ENCODE results near the gene FIS1.
"Not testable (repeated sequence)": the region's sequence is repeated elsewhere in the genome, so short reads cannot be mapped to it uniquely, and the experiment has no call there.

Gene FIS1

DNA sequence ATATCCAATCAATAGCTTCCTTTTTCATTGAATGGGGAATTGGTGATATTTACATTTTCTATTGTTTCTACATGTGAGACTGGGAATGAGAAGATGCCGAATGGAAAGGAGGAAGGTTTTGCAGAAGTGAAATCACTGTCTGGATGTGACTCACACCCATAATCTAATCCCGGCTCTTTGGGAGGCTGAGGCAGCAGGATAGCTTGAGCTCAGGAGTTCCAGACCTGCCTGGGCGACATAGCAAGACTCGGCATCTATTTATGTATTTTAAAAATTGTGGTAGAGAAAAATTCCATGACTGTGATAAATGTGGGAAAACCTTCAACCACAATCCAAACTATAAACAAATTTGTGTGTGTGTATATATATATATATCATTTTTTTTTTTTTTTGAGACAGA is 10.9 kb upstream of the FIS1 start:
- DNase-seq, result no peak

DNA sequence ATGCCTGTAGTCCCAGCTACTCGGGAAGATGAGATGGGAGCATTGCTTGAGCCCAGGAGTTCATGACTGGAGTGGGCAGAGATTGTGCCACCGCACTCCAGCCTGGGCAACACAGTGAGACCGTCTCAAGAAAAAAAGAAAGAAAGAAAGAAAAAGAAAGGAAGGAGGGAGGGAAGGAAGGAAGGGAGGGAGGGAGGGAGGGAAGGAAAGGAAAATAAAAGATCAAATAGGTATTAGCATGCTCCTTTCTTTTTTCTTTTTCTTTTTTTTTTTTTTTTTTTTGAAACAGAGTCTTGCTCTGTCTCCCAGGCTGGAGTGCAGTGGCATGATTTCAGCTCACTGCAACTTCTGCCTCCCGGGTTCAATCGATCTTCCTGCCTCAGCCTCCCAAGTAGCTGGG is 8.3 kb upstream of the FIS1 start:
- not testable (repeated sequence) for DNase-seq

DNA sequence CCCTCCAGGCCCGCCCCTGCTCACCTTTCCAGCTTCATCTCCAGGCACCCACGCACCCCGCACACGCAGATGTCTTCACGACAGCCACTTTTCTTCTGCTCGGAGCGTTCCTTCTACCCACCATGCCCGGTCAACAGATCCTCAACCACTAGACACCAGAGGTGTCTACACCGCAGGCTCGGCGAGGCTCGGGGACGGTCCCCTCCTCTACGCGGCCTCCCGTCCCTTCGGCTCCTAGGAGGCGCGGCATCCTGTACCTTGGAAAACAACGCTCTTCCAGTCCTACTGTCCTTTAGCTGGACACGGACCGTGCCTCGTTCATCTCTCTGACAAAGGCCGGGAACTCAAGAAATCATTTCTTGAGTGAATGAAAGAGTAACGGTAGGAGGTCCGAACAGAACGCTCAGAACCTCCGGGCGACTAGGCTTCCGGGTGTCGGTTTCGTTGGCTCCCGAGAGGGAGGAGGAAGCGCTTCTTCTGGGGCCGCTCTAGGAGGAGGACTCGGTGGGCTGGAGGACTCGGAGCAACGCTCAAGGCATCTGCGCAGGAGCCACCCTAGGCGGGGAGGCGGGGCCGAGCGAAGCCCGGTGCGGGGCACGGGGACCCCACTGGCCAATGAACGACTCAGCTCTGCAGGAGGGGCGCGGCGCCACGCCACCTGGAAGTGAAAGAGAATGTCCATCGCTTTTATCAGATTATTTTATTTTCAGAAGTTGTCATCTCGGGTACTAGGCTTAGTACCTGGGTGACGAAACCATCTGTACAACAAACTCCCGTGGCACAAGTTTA is 7.2 kb upstream of the FIS1 start:
- DNase-seq, result peak; percentile 92

DNA sequence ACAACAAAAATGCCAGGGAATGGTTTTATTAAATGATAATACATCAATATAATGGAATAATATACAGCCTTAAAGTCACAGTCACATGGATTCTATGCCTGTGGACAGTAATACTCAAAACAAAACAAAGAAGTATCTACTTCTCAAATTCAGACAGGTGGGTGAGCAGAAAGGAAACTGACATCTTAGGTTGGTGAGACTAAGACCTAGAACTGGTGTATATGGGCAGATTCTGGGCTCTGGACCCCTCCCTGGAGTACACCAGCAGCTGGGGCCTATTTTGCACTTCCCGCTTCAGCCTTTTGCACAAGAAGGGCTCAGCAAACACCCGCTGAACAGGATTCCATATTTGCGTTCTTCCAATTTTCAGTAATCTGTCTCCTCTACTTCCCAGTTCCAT is 5.4 kb upstream of the FIS1 start:
- no peak for DNase-seq

DNA sequence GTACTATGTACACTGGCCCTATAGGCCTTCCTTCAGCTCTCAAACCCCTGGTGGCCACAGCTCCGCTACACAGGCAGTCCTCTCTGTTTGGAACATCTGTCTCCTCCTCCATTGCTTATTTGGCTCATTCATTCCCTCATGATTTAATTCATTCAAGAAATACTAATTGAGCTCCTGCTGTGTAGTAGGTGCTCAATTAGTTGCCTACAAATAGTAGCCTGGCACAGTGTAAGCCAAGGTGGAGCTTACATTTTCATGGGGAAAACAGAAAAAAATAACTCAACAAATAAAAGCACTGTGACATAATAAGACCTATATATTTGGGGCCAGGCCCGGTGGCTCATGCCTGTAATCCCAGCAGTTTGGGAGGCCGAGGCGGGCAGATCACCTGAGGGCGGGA is 3.4 kb upstream of the FIS1 start:
- no peak for DNase-seq

DNA sequence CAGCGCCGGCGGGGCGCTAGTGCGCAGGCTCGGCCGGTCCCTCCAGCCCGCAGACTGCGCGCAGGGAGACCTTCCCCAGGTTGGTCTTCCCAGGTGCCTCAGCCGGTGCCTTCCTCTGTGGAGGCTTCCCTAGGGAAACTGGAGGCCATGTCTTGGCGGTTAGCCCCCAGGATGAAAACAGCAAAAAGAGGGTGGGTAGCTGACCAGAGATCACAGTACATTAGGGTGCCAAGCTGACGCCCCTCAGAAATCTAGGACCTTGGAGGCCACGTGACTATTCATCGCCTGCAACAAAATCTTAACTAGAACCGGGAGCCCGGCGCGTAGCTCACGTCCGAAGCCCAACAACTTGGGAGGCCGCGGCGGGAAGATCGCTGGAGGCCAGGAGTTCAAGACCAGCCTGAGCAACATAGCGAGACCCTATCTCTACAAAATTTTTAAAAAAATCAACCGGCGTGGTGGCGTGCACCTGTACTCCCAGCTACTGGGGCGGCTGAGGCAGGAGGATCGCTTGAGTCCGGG is 327 bp upstream of the FIS1 start:
- DNase-seq, result no peak

DNA sequence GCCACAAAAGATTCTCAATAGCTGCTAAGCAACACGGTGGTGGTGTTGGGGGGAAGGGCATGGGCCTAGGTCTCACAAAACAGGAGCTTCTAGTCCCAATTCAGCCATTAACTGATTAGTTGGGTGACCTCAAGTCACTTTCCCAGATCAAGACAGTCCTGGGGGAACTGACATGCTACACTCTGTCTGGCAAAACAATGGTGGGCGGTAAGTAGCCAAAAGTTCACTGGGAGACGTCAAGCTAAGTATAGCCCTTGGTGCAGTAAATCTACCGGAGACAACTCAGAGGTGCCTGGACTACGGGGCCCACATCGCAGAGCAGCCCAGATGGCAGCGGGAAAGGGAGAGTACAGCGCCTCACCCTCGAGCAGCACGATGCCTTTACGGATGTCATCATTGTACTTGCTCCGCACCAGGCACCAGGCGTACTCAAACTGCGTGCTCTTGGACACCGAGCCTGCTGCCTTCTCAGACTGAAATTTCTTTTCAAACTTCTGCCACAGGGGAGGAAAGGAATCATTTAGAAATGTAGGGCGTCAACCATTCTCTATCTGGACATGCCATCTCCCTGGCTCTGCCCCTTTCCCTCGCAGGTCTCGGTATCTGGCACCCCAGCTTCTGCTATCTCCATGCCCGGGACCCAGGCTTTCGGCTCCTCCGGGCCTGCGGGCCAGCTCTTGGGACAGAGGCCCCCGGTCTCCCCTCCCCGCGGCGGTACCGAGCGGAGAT is 1.1 kb downstream of the FIS1 start:
- no peak for DNase-seq

DNA sequence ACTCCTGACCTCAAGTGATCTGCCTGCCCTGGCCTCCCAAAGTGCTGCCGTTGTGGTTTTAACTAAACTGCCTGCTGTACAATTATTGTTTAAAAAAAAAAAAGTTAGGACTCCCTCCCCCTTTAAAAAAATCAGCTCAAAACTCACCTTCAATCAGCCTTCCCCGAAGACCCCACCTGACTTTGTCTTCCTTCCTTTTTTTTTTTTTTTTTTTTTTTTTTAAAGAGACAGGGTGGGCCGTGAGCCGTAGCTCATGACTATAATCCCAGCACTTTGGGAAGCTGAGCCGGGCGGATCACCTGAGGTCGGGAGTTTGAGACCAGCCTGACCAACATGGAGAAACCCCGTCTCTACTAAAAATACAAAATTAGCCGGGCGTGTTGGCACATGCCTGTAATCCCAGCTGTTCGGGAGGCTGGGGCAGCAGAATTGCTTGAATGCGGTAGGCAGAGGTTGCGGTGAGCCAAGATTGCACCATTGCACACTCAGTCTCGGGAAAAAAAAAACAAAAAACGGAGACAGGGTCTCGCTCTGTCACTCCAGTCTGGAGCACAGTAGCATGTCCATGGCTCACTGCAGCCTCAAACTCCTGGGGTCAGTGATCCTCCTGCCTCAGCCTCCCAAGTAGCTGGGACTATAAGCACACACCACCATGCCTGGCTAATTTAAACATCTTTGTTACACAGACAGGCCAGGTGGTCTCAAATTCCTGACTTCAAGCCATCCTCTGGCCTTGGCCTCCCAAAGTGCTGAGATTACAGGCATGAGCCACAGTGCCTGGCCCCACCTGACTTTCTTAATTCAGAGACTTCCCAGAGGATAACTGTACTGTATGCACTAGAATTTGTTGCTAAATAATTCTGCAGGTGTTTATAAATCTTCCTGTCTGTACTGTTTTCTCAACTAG is 3.2 kb downstream of the FIS1 start:
- no peak for DNase-seq

DNA sequence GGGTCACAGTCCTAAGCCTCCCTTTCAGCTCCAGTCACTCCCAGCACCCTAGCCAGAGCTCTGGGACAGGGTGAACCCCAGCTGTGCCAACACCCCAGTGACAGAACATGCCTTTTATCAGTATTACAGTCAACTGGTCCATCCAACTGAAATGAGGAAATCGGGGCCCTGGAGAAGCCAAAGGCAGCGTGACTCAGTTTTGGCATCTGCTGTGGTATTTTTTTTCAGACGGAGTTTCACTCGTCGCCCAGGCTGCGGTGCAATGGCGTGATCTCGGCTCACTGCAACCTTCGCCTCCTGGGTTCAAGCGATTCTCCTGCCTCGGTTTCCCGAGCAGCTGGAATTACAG is 3.9 kb downstream of the FIS1 start:
- no peak for DNase-seq

DNA sequence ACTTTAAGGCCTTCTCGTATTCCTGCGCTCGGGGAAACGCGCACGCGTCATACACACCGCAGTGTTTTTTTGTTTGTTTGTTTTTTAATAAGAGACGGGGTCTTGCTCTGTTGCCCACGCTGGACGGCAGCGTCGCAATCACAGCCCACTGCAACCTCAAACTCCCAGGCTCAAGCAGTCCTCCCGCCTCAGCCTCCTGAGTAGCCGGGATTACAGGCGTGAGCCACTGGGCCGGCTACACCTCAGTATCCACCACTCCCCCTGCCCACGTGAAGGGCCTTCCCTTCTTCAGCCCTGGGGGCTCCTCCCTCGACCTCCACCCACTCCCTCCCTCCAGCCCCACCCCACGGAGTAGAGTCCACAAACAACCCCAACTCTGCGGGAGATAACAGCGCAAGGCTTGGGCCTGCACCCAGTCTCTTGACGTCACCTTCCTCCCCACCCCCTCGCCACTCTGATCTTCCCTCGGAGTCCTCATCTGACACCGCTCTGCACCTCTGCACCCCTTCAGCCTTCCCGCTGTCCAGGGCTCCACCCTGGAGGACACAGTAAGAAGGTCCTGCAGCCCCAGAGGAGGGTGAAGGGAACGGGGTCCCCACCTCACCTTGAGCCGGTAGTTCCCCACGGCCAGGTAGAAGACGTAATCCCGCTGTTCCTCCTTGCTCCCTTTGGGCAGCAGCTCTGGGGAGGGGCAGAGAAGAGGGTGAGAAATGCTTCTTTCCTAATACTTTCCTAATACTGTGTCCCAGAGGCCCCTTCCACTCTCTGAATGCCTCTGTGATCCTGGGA is 4.5 kb downstream of the FIS1 start:
- no peak for DNase-seq

DNA sequence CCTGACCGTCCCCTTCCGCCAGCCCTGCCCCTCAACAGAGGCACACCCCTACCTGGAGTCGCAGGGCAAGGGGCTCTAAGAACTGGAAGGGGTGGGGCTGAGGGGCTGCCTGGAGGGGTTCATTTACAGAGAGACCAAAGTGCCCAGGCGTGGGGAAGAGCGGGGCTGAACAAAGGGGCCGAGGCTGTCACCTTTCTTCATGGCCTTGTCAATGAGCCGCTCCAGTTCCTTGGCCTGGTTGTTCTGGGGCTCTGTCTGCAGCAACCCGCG is 5.0 kb downstream of the FIS1 start:
- no peak for DNase-seq

DNA sequence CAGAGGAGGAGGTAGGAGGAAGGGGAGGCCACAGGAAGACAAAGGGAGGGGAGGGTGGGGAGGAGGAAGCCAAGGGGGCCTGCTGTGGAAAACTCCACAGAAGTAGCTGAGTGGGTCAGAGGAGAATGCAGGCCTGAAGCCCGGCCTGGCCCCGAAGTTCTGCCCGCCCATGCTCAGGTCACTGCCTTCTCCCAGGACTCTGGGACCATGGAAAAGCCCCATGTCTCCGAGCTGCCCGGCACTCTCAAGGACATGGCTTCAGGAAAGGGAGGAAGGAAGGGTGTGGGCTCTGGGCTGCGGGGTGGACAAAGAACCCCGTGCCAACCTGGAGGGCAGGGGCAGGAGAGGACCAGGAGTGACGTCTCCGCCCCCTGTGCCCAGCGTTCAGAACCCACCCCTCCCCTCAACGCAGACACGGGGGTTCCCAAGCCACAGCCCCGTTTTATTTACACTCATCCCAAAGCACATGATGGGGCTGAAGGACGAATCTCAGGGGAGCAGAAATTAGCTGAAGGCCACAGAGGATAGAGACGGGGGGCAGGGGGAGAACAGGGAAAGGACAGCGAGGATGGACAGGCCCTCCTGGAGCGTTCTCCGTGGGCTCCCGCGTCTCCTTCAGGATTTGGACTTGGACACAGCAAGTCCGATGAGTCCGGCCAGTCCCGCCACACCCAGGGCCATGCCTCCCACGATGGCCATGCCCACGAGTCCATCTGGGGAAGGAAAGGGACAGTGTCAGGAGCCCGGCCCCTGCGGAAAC is 5.5 kb downstream of the FIS1 start:
- DNase-seq, result no peak

DNA sequence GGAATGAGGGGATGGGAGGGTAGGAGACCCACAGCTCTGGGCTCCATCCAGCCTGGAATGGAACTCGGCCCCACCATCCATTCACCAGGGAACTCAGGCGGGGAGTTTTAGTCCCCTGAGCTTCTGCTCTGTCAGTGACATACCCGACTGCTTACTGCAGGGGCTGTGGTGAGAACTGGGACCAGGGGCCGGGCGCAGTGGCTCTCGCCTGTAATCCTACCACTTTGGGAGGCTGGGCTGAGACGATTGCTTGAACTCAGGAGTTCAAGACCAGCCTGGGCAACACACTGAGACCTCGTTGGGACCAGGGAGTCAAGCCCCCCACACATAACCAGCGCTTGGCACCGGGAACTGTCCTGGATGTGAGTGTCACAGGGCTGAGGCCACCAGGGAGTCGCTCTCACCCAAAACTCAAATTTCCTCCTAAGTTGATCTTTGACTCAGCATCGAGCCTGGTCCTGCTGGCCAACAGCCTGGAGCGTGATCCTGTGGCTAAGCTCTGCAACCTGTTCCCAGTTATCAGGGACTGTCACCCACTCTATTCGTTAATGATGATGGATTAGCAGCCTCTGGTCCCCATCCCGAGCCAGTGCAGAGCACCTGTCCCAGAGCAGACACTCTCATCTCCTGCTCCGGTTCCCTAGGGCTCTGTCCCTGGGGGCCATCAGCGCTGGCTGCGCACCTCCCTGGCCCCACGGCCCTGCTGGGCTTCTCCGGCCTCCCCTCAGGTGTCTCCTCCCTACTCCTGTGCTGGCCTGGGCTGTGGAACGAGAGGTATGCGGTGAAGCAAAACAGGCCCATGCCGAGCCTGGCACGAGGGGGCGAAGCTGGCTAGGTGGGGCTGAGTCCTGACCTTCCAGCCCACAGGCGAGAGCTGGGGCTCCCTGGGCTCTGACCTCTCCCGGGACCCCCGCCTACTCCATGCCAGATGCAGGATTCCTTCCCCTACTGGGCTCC is 6.4 kb downstream of the FIS1 start:
- no peak for DNase-seq

DNA sequence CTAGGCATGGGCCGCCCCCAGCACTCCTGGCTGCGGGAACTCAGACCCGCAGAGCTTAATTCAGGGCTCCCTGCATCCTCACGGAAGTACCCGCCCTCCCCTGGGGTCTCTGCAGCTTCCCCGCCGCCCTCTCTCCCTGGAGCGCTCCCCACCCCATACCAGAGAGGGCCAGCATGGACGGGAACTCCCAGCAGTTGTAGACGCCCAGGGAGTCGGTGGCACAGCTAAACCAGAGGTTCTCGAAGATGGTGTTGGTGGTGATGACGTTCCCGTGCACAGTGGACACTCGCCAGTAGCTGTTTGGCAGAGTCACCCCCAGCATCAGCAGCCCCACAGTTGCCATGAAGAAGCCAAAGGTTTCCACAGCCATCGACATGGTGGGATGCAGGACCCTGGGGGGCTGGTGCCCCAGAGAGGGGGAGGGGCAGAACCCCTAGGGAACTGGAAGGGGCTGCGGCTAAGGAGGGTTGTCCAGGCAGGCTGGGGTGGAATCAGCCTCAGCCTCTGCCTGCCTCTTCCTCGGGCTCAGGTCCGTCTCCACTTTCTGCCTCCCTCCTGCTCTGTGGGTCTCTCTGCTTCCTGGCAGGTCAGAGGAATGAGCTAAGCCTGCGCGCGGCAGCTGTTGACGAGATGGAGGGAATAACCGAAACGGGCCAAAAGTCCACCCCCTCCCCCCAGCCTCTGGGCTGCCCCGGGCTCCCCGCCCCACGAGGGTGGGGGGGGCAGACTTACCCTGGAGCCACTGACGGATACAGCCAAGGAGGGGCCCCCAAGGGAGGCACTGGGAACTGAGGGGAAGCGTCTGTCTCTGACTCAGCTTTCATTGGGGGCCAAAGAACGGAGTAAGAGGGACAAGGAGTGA is 7.4 kb downstream of the FIS1 start, which contains the start of gene CLDN15:
TSS of gene CLDN15 (minus strand) at position 597 of the 862 bp plus-strand sequence. CDS start at position 376, 221 bp downstream.
- no peak for DNase-seq

DNA sequence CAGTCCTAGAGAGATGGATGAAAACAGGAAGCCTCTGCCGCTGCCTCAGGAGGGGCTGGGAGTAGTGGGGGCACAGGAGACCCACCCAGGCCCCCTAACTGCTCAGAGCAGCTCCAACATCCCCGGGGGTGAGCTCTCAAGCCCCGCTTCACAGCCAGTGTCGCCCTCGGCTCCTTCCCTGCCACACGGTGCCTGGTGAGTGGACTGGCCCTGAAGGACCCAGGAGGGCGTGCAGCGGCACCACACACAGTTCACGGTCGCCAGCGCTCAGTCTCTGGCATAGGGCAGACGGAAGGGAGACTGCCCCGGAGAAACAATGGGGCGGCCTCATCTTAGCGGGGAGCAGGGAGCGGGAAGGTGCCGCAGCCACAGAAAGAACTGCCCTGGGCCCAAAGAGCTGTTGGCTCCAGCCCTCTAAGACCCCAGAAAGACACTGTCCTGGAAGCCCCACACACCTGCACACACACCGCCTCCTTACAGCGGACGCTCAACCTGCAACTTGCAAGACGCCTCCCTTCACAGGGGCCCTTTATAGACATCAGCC is 8.5 kb downstream of the FIS1 start:
- DNase-seq, result no peak

DNA sequence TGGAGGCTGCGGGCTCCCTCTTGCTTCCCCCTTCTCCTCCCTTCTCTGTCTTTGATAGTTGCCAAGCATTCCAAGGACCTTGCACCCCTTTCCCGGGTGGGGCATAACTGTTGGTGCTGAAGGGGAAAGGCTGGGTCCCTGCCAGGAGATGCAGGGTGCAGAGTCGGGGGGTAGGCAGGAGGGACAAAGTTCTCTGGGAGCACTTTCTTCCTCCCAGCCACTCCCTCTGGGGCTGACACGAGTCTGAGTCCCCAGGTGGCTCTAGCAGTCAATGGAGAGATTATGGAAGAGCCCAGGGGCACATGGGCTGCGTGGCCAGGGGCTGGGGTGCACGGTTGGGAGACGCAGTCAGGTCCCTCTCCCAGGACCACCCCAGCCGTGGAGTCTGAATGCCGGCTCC is 9.4 kb downstream of the FIS1 start:
- DNase-seq, result no peak

DNA sequence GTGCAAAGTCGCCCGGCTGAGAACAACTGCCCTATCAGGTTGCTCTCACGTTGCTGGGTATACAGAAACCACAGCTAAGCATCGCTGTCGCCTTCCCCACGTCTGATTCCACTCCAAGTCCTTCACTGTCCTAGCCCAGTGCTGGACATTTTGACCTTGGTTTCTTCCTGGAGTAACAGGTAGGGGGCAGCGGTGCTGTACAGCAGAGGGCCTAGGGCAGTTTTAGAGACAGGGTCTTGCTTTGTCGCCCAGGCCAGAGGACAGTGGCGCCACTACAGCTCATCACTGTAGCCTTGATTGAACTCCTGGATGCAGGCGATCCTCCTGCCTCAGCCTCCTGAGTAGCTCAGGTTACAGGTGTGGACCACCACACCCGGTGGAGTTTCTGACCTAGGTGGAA is 9.8 kb downstream of the FIS1 start:
- no peak for DNase-seq

DNA sequence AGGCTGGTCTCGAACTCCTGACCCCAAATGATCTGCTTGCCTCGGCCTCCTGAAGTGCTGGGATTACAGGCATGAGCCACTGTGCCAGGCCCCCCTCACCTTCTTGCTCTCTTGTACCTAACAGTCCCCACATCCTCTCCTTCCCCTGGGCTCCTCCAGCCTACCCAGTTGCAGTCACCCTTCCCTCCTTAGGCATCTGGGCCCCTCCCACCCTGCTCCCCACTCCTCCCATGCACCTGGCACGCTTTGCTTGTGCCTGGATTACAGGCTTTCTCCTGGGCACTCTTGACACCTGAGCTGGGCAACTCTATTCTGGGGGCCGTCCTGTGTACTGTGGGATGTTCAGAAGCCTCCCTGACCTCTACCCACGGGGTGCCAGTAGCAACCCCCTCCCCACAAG is 10.2 kb downstream of the FIS1 start:
- no peak for DNase-seq

DNA sequence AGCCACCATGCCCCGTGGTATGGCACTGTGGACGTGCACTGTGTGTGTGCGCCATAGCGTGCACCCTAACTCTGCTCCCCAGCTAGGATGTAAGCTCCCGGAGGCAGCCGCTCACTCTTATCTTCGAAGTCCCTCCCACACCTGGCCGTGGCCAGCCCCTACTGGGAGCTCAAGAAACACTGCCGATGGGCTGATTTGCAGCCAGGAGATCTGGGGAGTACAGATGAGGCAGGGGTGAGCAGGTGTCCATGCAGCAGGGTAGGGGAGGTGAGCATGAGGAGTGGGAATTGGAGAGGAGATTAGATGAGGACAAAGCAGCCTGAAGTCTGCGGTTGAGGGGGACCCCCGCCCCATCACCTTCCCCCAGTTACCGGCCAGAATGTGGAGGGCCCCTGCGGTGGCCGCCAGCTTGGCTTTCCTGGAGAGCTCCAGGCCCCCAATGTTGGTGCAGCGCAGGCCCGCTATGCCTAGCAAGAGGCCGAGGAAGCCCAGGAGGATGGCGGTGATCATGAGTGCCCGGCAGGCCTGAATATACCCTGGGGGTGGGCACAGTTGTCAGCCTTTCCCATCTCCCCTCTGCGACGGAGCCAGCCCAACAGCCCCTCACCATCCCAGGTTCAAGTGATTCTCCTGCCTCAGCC is 10.9 kb downstream of the FIS1 start:
- no peak for DNase-seq
